ENCODE results near the gene DALRD3. TPM values are rescaled to one million over a fixed set of nuclear protein-coding genes. Genes with fewer than 3 reads are reported as not detected.

Gene DALRD3
- total and polyA plus RNA-seq, 2 of the 8 experiments (the other 6 are each of a cell fraction or from before 2014, with no cell fraction given) = 30.4 to 86.5 TPM

DNA sequence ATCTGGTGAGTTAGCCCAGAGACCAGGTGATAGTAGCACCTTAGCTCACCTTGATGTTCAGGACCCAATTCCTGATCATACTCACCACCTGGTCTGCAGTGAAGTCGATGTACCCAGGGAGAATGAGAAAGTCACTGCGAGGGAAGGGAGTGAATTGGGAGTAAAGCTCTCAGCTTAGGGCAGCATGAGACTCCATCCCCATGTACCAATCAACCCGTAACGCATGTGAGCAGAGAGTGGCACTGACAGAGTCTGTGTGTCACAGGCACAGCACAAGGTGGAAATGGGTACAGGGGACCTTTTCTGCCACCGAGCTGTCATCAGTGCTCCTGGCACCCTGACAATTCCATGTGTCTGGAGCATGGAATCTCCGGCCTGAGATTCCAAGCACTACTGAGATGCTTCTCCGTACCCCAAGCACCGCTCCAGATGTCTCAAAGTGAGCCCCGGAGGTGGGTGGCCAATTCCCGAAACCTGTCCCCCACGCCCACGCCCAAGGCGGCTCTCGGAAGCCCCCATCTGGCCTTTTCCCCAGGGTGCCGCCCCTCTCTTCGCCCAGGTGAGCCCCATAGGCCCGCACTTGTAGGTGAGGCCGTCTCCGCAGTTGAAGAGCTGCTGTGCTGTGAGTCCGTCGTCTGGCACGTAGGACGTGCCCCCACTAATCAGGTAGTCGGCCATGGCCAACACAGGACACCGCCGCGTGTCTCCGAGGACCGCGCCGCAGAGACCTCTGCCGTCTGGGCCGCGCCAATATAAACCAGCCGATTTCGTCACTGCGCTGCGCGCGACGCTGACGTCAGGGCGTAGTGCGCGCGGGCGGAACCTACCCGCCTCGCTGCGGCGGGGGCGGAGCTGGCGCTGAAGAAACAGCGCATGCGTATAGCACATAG is 10.5 kb upstream of the DALRD3 start, which contains the start of gene IMPDH2 (continued):
- TF ChIP-seq SIRT6 (IDR thresholded peaks at IDR 0.05; ENCODE audit: low read length) (no peak), SRF (IDR thresholded peaks at IDR 0.05; ENCODE audit: low read depth, low read length) (peak; percentile 69; the same call in 1 of the 2 replicates), CBX8 (IDR thresholded peaks at IDR 0.05; ENCODE audit: borderline replicate concordance, low read depth, low read length) (no peak), CHD2 (IDR thresholded peaks at IDR 0.05; ENCODE audit: low read length) (no peak; the same call in 1 of the 2 replicates), ZNF274 (IDR thresholded peaks at IDR 0.05; ENCODE audit: borderline replicate concordance, extremely low read depth, low read length) (no peak), KDM5A (IDR thresholded peaks at IDR 0.05; ENCODE audit: low read length) (0 out of 2 replicates have a peak, but pooled peaks have one; percentile 35), TAF7 (optimal IDR thresholded peaks at IDR 0.05; ENCODE audit: borderline replicate concordance, low read depth, low read length) (peak; percentile 89), ASH2L (IDR thresholded peaks at IDR 0.05; ENCODE audit: low read length) (peak; percentile 60), TBP (IDR thresholded peaks at IDR 0.05; ENCODE audit: low read depth, low read length) (peak; percentile 95), RBBP5 (IDR thresholded peaks at IDR 0.05; ENCODE audit: borderline replicate concordance, low read depth, low read length) (no peak), POLR2AphosphoS5 (IDR thresholded peaks at IDR 0.05; ENCODE audit: low read depth, low read length) (peak; percentile 98), MAFK (IDR thresholded peaks at IDR 0.05; ENCODE audit: low read depth, low read length) (no peak), HDAC6 (IDR thresholded peaks at IDR 0.05; ENCODE audit: low read depth, low read length) (no peak), EZH2 (IDR thresholded peaks at IDR 0.05; ENCODE audit: low read depth, low read length, severe bottlenecking) (no peak), CHD1 (IDR thresholded peaks at IDR 0.05; ENCODE audit: low read depth, low read length) (no peak), CREB1 (IDR thresholded peaks at IDR 0.05) (peak; percentile 99), POLR2A (IDR thresholded peaks at IDR 0.05; ENCODE audit: control extremely low read depth in 1 of 2, low read depth in 2 of 2, low read length in 2 of 2) (peak in 1 of 2 experiments; percentile 98; a peak in 2 of 3 replicates), BACH1 (IDR thresholded peaks at IDR 0.05; ENCODE audit: low read length) (no peak; the same call in 1 of the 2 replicates), SAP30 (IDR thresholded peaks at IDR 0.05; ENCODE audit: insufficient read depth, insufficient replicate concordance, low read length) (peak; percentile 78), FOSL1 (IDR thresholded peaks at IDR 0.05; ENCODE audit: insufficient read depth, low read depth, low read length) (no peak), TAF1 (IDR thresholded peaks at IDR 0.05; ENCODE audit: low read depth, low read length) (peak; percentile 90), SP1 (IDR thresholded peaks at IDR 0.05; ENCODE audit: low read depth, low read length) (peak; percentile 65), BCL11A (IDR thresholded peaks at IDR 0.05; ENCODE audit: low read depth in 2 of 2, low read length in 2 of 2) (no peak), JUND (IDR thresholded peaks at IDR 0.05; ENCODE audit: low read length) (peak; percentile 73; the same call in 1 of the 2 replicates), SP2 (IDR thresholded peaks at IDR 0.05; ENCODE audit: low read length) (no peak), POU5F1 (IDR thresholded peaks at IDR 0.05; ENCODE audit: low read depth, low read length) (no peak), CBX5 (IDR thresholded peaks at IDR 0.05; ENCODE audit: low read depth, low read length) (no peak)
